HG03378 (cell line): ENCODE measurements around the gene DCAF8L1.
"Not testable (repeated sequence)": the region's sequence is repeated elsewhere in the genome, so short reads cannot be mapped to it uniquely, and the experiment has no call there.

ENCODE experiments used
- ATAC-seq: cut with Tn5 transposase; IDR thresholded peaks from one replicate; pipeline ENCODE4 v1.9.1; 2021; ENCODE audit warnings: mild to moderate bottlenecking, moderate library complexity; ENCODE audit not compliant: unreplicated experiment

The DCAF8L1 gene

GRCh38 chrX:27981349-27981748, at the start of gene DCAF8L1:
TSS of gene DCAF8L1 (minus strand) at chrX:27981449. CDS start at chrX:27981334, 115 bp downstream.
- no peak for ATAC-seq

GRCh38 chrX:28022371-28022770, 41.1 kb upstream of the DCAF8L1 start:
- no peak for ATAC-seq

- no peak for ATAC-seq
Observed at GRCh38 chrX:28016823-28017222, 35.6 kb upstream of the DCAF8L1 start.

GRCh38 chrX:28015993-28016392, 34.7 kb upstream of the DCAF8L1 start:
- no peak for ATAC-seq

GRCh38 chrX:28010875-28011274, 29.6 kb upstream of the DCAF8L1 start:
- no peak for ATAC-seq

GRCh38 chrX:27998666-27999065, 17.4 kb upstream of the DCAF8L1 start:
- no peak for ATAC-seq

- ATAC-seq = no peak
Observed at GRCh38 chrX:27997622-27998021, 16.4 kb upstream of the DCAF8L1 start.

GRCh38 chrX:27996132-27996531, 14.9 kb upstream of the DCAF8L1 start:
- no peak for ATAC-seq

GRCh38 chrX:27995611-27996010, 14.4 kb upstream of the DCAF8L1 start:
- ATAC-seq = no peak

- no peak for ATAC-seq
Observed at GRCh38 chrX:27987862-27988646, 6.8 kb upstream of the DCAF8L1 start.

GRCh38 chrX:27976934-27977333, 4.3 kb downstream of the DCAF8L1 start:
- ATAC-seq = not testable (repeated sequence)

GRCh38 chrX:27976284-27976683, 5.0 kb downstream of the DCAF8L1 start:
- ATAC-seq = no peak

- no peak for ATAC-seq
Observed at GRCh38 chrX:27968878-27969277, 12.4 kb downstream of the DCAF8L1 start.

- ATAC-seq = no peak
Observed at GRCh38 chrX:27968352-27968751, 12.9 kb downstream of the DCAF8L1 start.

- ATAC-seq = no peak
Observed at GRCh38 chrX:27966955-27967354, 14.3 kb downstream of the DCAF8L1 start.

GRCh38 chrX:27966492-27966891, 14.8 kb downstream of the DCAF8L1 start:
- ATAC-seq = no peak

GRCh38 chrX:27965348-27965747, 15.9 kb downstream of the DCAF8L1 start:
- ATAC-seq = not testable (repeated sequence)

GRCh38 chrX:27964432-27964831, 16.8 kb downstream of the DCAF8L1 start:
- ATAC-seq = no peak

GRCh38 chrX:27960410-27960809, 20.8 kb downstream of the DCAF8L1 start:
- not testable (repeated sequence) for ATAC-seq

GRCh38 chrX:27953171-27953570, 28.1 kb downstream of the DCAF8L1 start:
- no peak for ATAC-seq

GRCh38 chrX:27933361-27933760, 47.9 kb downstream of the DCAF8L1 start:
- ATAC-seq = no peak
